LNCaP clone FGC (cell line): ENCODE results near the gene CLMP.

Experiments
- DNase-seq: peaks from one replicate; pipeline ENCODE4 v3.0.0-alpha.2; 2011; ENCODE audit warnings: low read depth
- H3K4me3 ChIP-seq: 2 replicates; pipeline ENCODE4 v1.5.1; 2011; ENCODE audit warnings: mild to moderate bottlenecking, low read depth, low read length, control low read depth
- CTCF ChIP-seq: IDR thresholded peaks from 2 replicates; pipeline ENCODE4 v1.5.1; 2012; ENCODE audit warnings: mild to moderate bottlenecking; ENCODE audit not compliant: control insufficient read depth, insufficient read depth; ENCODE audit errors: extremely low read depth

The CLMP gene

DNA sequence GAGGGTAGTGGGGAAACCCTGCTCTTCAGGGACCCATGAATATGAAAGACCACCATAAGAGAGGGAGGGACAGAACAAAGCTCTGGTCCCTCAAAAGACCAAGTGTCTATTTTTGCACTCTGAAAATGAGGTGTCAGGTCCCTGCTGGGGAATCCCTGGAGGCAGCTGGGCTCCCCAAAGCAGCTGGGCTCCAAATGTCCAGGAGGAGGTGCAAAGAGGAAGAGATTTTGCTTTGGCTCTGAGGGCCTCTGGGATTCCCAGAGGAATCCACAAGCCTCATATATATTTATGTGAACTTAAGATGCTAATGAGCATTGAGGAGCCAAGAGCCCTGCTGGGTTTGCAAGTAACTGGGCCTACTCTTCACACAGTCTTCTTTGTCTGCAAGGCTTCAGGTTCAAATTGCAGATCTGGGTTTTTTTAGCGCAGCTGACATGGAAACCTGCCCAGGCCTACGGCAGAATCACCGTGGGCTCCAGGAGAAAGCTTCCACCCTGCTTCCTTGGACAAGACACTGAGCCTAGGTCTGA lies 26.0 kb downstream of the CLMP start:
- no peak overlapping the region for H3K4me3 ChIP-seq
- no peak for DNase-seq
- no peak for TF ChIP-seq CTCF

DNA sequence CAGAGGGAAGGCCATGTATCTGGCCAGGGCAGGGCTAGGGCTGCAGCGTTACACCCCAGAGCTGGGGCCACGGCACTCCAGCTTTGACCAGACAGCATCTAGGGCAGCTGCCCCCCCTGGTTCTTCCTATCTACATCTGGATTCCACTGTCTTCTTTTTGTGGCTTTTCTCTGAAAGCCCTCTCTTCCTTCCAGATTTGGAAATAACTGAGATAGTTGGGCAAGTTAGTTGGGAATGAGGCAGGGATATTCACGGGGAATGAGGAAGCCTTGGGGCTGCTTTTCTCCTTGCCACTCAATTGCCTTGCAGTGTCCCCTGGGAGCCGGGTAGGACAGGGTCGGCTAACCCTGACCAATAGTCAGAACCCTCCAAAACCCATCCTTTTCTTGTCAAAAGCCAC lies 26.8 kb downstream of the CLMP start:
- H3K4me3 ChIP-seq: no peak overlapping the region
- no peak for TF ChIP-seq CTCF
- no peak for DNase-seq

DNA sequence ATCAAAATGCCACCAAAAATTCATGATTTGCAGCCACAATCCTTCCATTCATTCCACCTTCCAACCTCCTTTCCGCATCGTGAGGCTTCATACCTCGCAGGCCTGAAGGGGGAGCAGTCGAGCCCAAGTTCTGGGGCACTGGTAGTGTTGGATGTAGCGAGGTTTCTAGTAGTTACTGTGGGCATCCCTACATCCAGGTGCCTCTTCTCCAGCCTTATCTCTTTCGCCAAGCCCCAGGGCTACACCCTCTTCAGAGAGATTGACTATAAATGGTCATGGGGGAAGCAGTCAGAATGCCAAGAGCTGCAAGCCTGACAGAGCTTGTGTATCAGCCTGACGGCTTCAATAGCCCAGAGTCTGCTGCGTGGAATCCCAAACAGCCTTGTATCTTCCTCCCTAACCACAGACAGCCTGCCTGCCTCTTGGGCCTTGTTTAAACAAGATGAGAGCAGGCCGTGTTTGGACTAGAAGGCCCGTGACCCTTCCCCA lies 28.9 kb downstream of the CLMP start:
- peak; percentile 25; the same call in 1 of the 2 replicates for TF ChIP-seq CTCF

DNA sequence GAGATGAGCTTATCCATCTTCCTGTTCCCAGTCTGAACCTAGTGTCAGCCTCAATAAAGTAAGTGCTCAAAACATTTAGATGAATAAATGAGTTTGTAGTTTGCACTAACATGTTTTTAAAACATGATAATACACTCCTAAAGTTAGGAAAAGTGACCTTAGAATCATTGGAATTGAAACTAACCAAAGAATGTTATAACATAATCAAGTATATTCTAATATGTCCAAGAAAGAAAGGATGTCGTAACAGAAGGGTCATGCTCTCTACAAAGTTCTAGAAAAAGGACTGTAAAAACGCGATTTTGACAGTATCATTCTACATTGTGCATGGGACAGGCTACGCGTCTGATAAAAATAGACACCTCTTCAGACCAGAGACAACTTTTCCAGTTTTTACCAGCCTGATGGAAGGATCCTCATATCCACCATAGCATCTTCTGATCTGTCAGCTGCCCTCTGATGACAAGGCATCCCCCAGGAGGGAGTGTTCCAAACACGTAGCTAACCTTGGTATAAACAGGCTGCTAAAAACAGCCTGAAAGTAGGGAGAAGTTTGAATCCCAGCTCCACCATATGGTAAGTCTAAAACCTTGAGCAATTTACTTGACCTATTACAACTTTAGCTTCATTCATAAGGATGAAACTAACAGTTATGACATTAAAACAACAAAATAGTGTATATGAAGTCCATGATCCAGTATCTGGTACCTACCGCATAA lies 30.2 kb downstream of the CLMP start:
- no peak overlapping the region for H3K4me3 ChIP-seq
- DNase-seq: no peak
- TF ChIP-seq CTCF: no peak

More for the DNA sequence above, 28.9 kb downstream of the CLMP start:
- no peak overlapping the region for H3K4me3 ChIP-seq
- DNase-seq: no peak

GRCh38 chr11:123163621-123164020 lies 31.4 kb downstream of the CLMP start:
- H3K4me3 ChIP-seq: no peak overlapping the region
- TF ChIP-seq CTCF: no peak
- no peak for DNase-seq

GRCh38 chr11:123161376-123162030 lies 33.5 kb downstream of the CLMP start:
- DNase-seq: no peak
- TF ChIP-seq CTCF: no peak
- no peak overlapping the region for H3K4me3 ChIP-seq
